Gastrocnemius medialis (tissue), 4 donors: ENCODE results near the gene NR0B2. TPM values are rescaled to one million over a fixed set of nuclear protein-coding genes. Genes with fewer than 3 reads are reported as not detected.
"Not testable (repeated sequence)": the region's sequence is repeated elsewhere in the genome, so short reads cannot be mapped to it uniquely, and the experiment has no call there.

Source experiments
- ATAC-seq, 2 donors: fragments of 150-250 bp; one replicate each; pipeline ENCODE4 v1.9.1; 2016
- DNase-seq, 2 donors: peaks; one replicate each; pipeline ENCODE4 v3.0.0-alpha.2; 2019
- H3K27ac ChIP-seq, 4 donors: fragments of 200-600 bp; sonication (generic); 1 replicate in 1 of 4; 2 replicates in 3 of 4; pipeline ENCODE4 v1.5.1; 2016 to 2018; ENCODE audit warnings: mild to moderate bottlenecking in 2 of 4, moderate library complexity in 1 of 4
- H3K27me3 ChIP-seq, 3 donors: fragments of 200-600 bp; sonication (generic) in 2 of 3; 1 replicate in 1 of 3; 2 replicates in 2 of 3; pipeline versions ENCODE4 v1.5.1 to v1.6.0; 2016 to 2019; ENCODE audit warnings: mild to moderate bottlenecking in 1 of 3, moderate library complexity in 1 of 3
- H3K36me3 ChIP-seq, 2 donors: fragments of 200-600 bp; sonication (generic) in 1 of 2; one replicate each; pipeline ENCODE4 v1.5.1; 2017 to 2018
- H3K4me1 ChIP-seq, 2 donors: fragments of 200-600 bp; sonication (generic) in 1 of 2; one replicate each; pipeline ENCODE4 v1.5.1; 2016 to 2017; ENCODE audit warnings: mild to moderate bottlenecking in 2 of 2
- H3K4me3 ChIP-seq, 4 donors: fragments of 200-600 bp; sonication (generic) in 3 of 4; 1 replicate in 1 of 4; 2 replicates in 3 of 4; pipeline ENCODE4 v1.5.1; 2016 to 2019; ENCODE audit warnings: mild to moderate bottlenecking in 2 of 4
- H3K9me3 ChIP-seq, 3 donors: fragments of 200-600 bp; sonication (generic) in 2 of 3; 1 replicate in 1 of 3; 2 replicates in 2 of 3; pipeline ENCODE4 v1.5.1; 2016 to 2019
- CTCF ChIP-seq, 5 experiments: fragments of 450-650 bp in 3 of 5; fragments of 200-600 bp in 2 of 5; sonication (generic) in 2 of 5; IDR thresholded peaks in 4 of 5; conservative IDR thresholded peaks in 1 of 5; 1 replicate in 4 of 5; 2 replicates in 1 of 5; pipeline ENCODE4 v1.5.1; 2016 to 2019; ENCODE audit warnings: antibody characterized with exemption in 5 of 5, mild to moderate bottlenecking in 3 of 5, moderate library complexity in 3 of 5
- POLR2A ChIP-seq, 2 donors: fragments of 450-650 bp; IDR thresholded peaks; one replicate each; pipeline ENCODE4 v1.6.1; 2017; ENCODE audit warnings: antibody characterized with exemption in 2 of 2, mild to moderate bottlenecking in 2 of 2, moderate library complexity in 2 of 2
- in situ Hi-C, 4 donors: fragments of 200-750 bp; cut with MboI; loops; one replicate each; pipeline versions ENCODE4 v1.15.0 to v1.8.0; 2017; ENCODE audit warnings: low sequenced_read_pairs in 4 of 4
- intact Hi-C: fragments of 100-400 bp; cut with DNase I; formaldehyde crosslinking; loops from one replicate; pipeline ENCODE4 v1.15.1; 2023; ENCODE audit warnings: low total_unique reads
- total RNA-seq, 4 donors: library from RNA; depleted of rRNA; stranded (reverse); fragments of >200 nt; gene quantifications; one replicate each; pipeline versions ENCODE4 v1.1.0 to v1.2.3, GENCODE V29; 2016

NR0B2 gene
- total RNA-seq, 4 donors from 2014 or later, result 0.31 TPM; not detected in 3

GRCh38 chr1:26887125-26887524 is 26.6 kb downstream of the NR0B2 start:
- in situ Hi-C loops (no loop called here), intact Hi-C loops (no loop called here)
- Histone ChIP-seq H3K27ac (no peak overlapping the region), H3K4me1 (peaks cover 10 to 19% of the 10 kb centered on the region in 2 donors), H3K9me3 (no peaks in the 10 kb centered on the region), H3K27me3 (no peaks in the 10 kb centered on the region), H3K4me3 (no peak overlapping the region), H3K36me3 (peaks cover 5 to 73% of the 10 kb centered on the region in 2 donors)
- no peak for DNase-seq
- TF ChIP-seq CTCF (IDR thresholded peaks at IDR 0.05 in 4 of 5, conservative IDR thresholded peaks at IDR 0.05 in 1 of 5), result no peak
- TF ChIP-seq POLR2A (IDR thresholded peaks at IDR 0.05), result no peak
- ATAC-seq, result no peak

- H3K27me3 ChIP-seq, result no peaks in the 10 kb centered on the region
- intact Hi-C loops, result no loop called here
- in situ Hi-C loops, result no loop called here
- H3K36me3 ChIP-seq, result peaks cover 5 to 95% of the 10 kb centered on the region in 2 donors
- no peak overlapping the region for H3K27ac ChIP-seq
- DNase-seq (no peak), ATAC-seq (no peak)
- peaks cover 0 to under 1% of the 10 kb centered on the region in 2 donors for H3K4me1 ChIP-seq
- no peak overlapping the region for H3K4me3 ChIP-seq
- TF ChIP-seq CTCF (IDR thresholded peaks at IDR 0.05 in 4 of 5, conservative IDR thresholded peaks at IDR 0.05 in 1 of 5) (no peak), POLR2A (IDR thresholded peaks at IDR 0.05) (no peak)
- H3K9me3 ChIP-seq, result no peaks in the 10 kb centered on the region
Observed at GRCh38 chr1:26882696-26883463, 30.9 kb downstream of the NR0B2 start.

GRCh38 chr1:26881611-26882010 is 32.2 kb downstream of the NR0B2 start:
- H3K27ac ChIP-seq, H3K4me3 ChIP-seq, DNase-seq, ATAC-seq, H3K9me3 ChIP-seq, in situ Hi-C loops, H3K4me1 ChIP-seq, intact Hi-C loops, H3K27me3 ChIP-seq: not testable (repeated sequence)
- peaks cover 5 to 90% of the 10 kb centered on the region in 2 donors for H3K36me3 ChIP-seq

GRCh38 chr1:26879793-26880192 is 34.0 kb downstream of the NR0B2 start:
- in situ Hi-C loops, result no loop called here

More at GRCh38 chr1:26879793-26880192, 34.0 kb downstream of the NR0B2 start:
- Histone ChIP-seq H3K27ac (no peak overlapping the region), H3K27me3 (no peaks in the 10 kb centered on the region), H3K4me1 (peaks cover 0 to 4% of the 10 kb centered on the region in 2 donors), H3K4me3 (no peak overlapping the region), H3K9me3 (no peaks in the 10 kb centered on the region), H3K36me3 (peaks cover 0 to 76% of the 10 kb centered on the region in 2 donors)
- intact Hi-C loops, result loop anchor here (5.0 kb wide), 2 partner anchors 67 to 282 kb away; no protein-coding TSS in a partner anchor
- no peak for ATAC-seq
- TF ChIP-seq POLR2A (IDR thresholded peaks at IDR 0.05) (no peak), CTCF (IDR thresholded peaks at IDR 0.05 in 4 of 5, conservative IDR thresholded peaks at IDR 0.05 in 1 of 5) (no peak)
- DNase-seq, result no peak
